Smooth muscle cell (in vitro differentiated cells): ENCODE results near the gene PSAT1. TPM values are rescaled to one million over a fixed set of nuclear protein-coding genes. Genes with fewer than 3 reads are reported as not detected.
"Not testable (repeated sequence)": the region's sequence is repeated elsewhere in the genome, so short reads cannot be mapped to it uniquely, and the experiment has no call there.

Source experiments
- DNase-seq: peaks from one replicate; lab custom pipeline; 2025; ENCODE audit not compliant: unreplicated experiment; lab: John Stamatoyannopoulos, UW
- H2AFZ ChIP-seq: fragments of 200-600 bp; sonication (generic); 2 replicates; pipeline ENCODE4 v1.6.0; 2016; ENCODE audit warnings: antibody characterized with exemption, low read depth, mild to moderate bottlenecking
- H3F3A ChIP-seq: fragments of 200-600 bp; sonication (generic); 2 replicates; pipeline ENCODE4 v1.6.0; 2017; ENCODE audit warnings: antibody characterized with exemption, low read depth
- H3K27ac ChIP-seq: fragments of 200-600 bp; sonication (generic); 2 replicates; pipeline ENCODE4 v1.5.1; 2016; ENCODE audit warnings: low read depth, mild to moderate bottlenecking
- H3K27me3 ChIP-seq: fragments of 200-600 bp; sonication (generic); 2 replicates; pipeline ENCODE4 v1.6.1; 2016; ENCODE audit warnings: low read depth, mild to moderate bottlenecking
- H3K36me3 ChIP-seq: fragments of 200-600 bp; sonication (generic); 2 replicates; pipeline ENCODE4 v1.5.1; 2016; ENCODE audit warnings: low read depth
- H3K4me1 ChIP-seq: fragments of 200-600 bp; sonication (generic); 2 replicates; pipeline ENCODE4 v1.5.1; 2016; ENCODE audit warnings: low read depth
- H3K4me2 ChIP-seq: fragments of 200-600 bp; sonication (generic); 2 replicates; pipeline ENCODE4 v1.6.0; 2016; ENCODE audit warnings: mild to moderate bottlenecking
- H3K4me3 ChIP-seq: fragments of 200-600 bp; sonication (generic); 2 replicates; pipeline ENCODE4 v1.5.1; 2016; ENCODE audit warnings: mild to moderate bottlenecking
- H3K79me2 ChIP-seq: fragments of 200-600 bp; sonication (generic); 2 replicates; pipeline ENCODE4 v1.6.0; 2016; ENCODE audit warnings: low read depth, mild to moderate bottlenecking
- H3K9ac ChIP-seq: fragments of 200-600 bp; sonication (generic); 2 replicates; pipeline ENCODE4 v1.6.0; 2016; ENCODE audit warnings: low read depth
- H3K9me3 ChIP-seq: fragments of 200-600 bp; sonication (generic); replicated peaks from 2 replicates; pipeline ENCODE4 v1.5.1; 2016; ENCODE audit warnings: low read depth
- H4K20me1 ChIP-seq: fragments of 200-600 bp; sonication (generic); 2 replicates; pipeline ENCODE4 v1.6.0; 2016; ENCODE audit warnings: low read depth
- CTCF ChIP-seq: fragments of 200-600 bp; sonication (generic); IDR thresholded peaks from 2 replicates; pipeline ENCODE4 v1.5.1; 2017; ENCODE audit warnings: borderline replicate concordance, mild to moderate bottlenecking, antibody characterized with exemption; ENCODE audit not compliant: insufficient read depth, poor library complexity, severe bottlenecking
- WGBS: methylation state at CpG from one replicate; pipeline ENCODE4 v1.1.7; 2016; ENCODE audit warnings: low lambda C conversion rate; 5-methylcytosine and 5-hydroxymethylcytosine counted together
- polyA plus RNA-seq: library from polyadenylated mRNA; unstranded; fragments of >200 nt; fragmentation: Nextera tagmentation; extraction: Ambion mirVana; gene quantifications from 2 replicates; pipeline ENCODE4 v1.2.1, GENCODE V29; 2016
- total RNA-seq: library from RNA; depleted of rRNA; stranded (reverse); fragments of >200 nt; gene quantifications from 2 replicates; pipeline ENCODE4 v1.2.3, GENCODE V29; 2014

Gene PSAT1
- total and polyA plus RNA-seq, 2 experiments from 2014 or later: 70.6 to 85.1 TPM

- WGBS: 42% methylated on average over 1 of the region's 1 CpG
- Histone ChIP-seq H3K4me1 (peaks cover 2% of the 10 kb centered on the region), H3K4me3 (no peak overlapping the region), H3K36me3 (no peaks in the 10 kb centered on the region), H3K4me2 (peak overlapping the region; percentile 67), H3K9me3 (no peaks in the 10 kb centered on the region), H3K27ac (peak overlapping the region; percentile 3), H4K20me1 (no peaks in the 10 kb centered on the region), H3K27me3 (no peaks in the 10 kb centered on the region), H3K9ac (no peak overlapping the region), H3F3A (no peaks in the 10 kb centered on the region), H3K79me2 (no peaks in the 10 kb centered on the region), H2AFZ (no peak overlapping the region)
- DNase-seq: no peak
- TF ChIP-seq CTCF: no peak
Measured at GRCh38 chr9:78278801-78279200, 18.1 kb upstream of the PSAT1 start.

- no peak overlapping the region for H3K9ac ChIP-seq
Measured at GRCh38 chr9:78280982-78281668, 15.8 kb upstream of the PSAT1 start.

GRCh38 chr9:78284181-78284580, 12.7 kb upstream of the PSAT1 start:
- H3K4me2 ChIP-seq, DNase-seq, H3K4me3 ChIP-seq, H3K27me3 ChIP-seq, H3K9me3 ChIP-seq, H4K20me1 ChIP-seq, H3K4me1 ChIP-seq, H2AFZ ChIP-seq, H3F3A ChIP-seq, H3K36me3 ChIP-seq, H3K27ac ChIP-seq, H3K9ac ChIP-seq, H3K79me2 ChIP-seq: not testable (repeated sequence)
- WGBS: 97% methylated on average over 4 of the region's 4 CpGs

More at GRCh38 chr9:78280982-78281668, 15.8 kb upstream of the PSAT1 start:
- H3K36me3 ChIP-seq: no peaks in the 10 kb centered on the region
- no peaks in the 10 kb centered on the region for H3K79me2 ChIP-seq
- no peaks in the 10 kb centered on the region for H3K27me3 ChIP-seq
- H4K20me1 ChIP-seq: no peaks in the 10 kb centered on the region
- TF ChIP-seq CTCF: no peak
- H2AFZ ChIP-seq: no peak overlapping the region
- no peaks in the 10 kb centered on the region for H3F3A ChIP-seq
- H3K27ac ChIP-seq: no peak overlapping the region
- peaks cover 2% of the 10 kb centered on the region for H3K4me1 ChIP-seq
- no peak overlapping the region for H3K4me2 ChIP-seq
- WGBS: 92% methylated on average over 3 of the region's 3 CpGs
- H3K9me3 ChIP-seq: no peaks in the 10 kb centered on the region
- H3K4me3 ChIP-seq: no peak overlapping the region
- DNase-seq: peak; percentile 25

GRCh38 chr9:78286125-78286524, 10.8 kb upstream of the PSAT1 start:
- no peaks in the 10 kb centered on the region for H3K36me3 ChIP-seq
- H3K27me3 ChIP-seq: no peaks in the 10 kb centered on the region
- H3K9me3 ChIP-seq: no peaks in the 10 kb centered on the region
- no peaks in the 10 kb centered on the region for H4K20me1 ChIP-seq
- no peak overlapping the region for H3K9ac ChIP-seq
- H3F3A ChIP-seq: no peaks in the 10 kb centered on the region
- H3K4me3 ChIP-seq: no peak overlapping the region
- no peaks in the 10 kb centered on the region for H3K4me1 ChIP-seq
- no peak for DNase-seq
- no peak overlapping the region for H2AFZ ChIP-seq
- no peaks in the 10 kb centered on the region for H3K79me2 ChIP-seq
- no peak overlapping the region for H3K4me2 ChIP-seq
- no peak for TF ChIP-seq CTCF
- no peak overlapping the region for H3K27ac ChIP-seq
